Activated T-helper 2 cell treated with anti-CD3 and anti-CD28 coated beads, Interferon-gamma antibody, Interleukin-2, Interleukin-4, amounts not matched to agents 10 μg/mL and 5 μg/mL and 100 μg/mL, durations not matched to agents 14 hours and 24 hours and 36 hours (primary cell): Measurements from ENCODE around the gene UGDH. TPM values are rescaled to one million over a fixed set of nuclear protein-coding genes. Genes with fewer than 3 reads are reported as not detected.
"Not testable (repeated sequence)": the region's sequence is repeated elsewhere in the genome, so short reads cannot be mapped to it uniquely, and the experiment has no call there.

ENCODE experiments used
- DNase-seq: peaks from one replicate; pipeline ENCODE4 v3.0.0; 2021; ENCODE audit warnings: low spot score
- H3K27ac Mint-ChIP-seq: one replicate; pipeline ENCODE4 v1.8.0; 2021; ENCODE audit warnings: mixed read lengths
- H3K27me3 Mint-ChIP-seq: one replicate; pipeline ENCODE4 v1.8.0; 2021; ENCODE audit warnings: low read depth, mixed read lengths
- H3K36me3 Mint-ChIP-seq: one replicate; pipeline ENCODE4 v1.8.0; 2021; ENCODE audit warnings: low read depth, mixed read lengths
- H3K4me1 Mint-ChIP-seq: one replicate; pipeline ENCODE4 v1.8.0; 2021; ENCODE audit warnings: low read depth, mixed read lengths
- H3K4me3 Mint-ChIP-seq: one replicate; pipeline ENCODE4 v1.8.0; 2021; ENCODE audit warnings: low read depth, mild to moderate bottlenecking, moderate library complexity, mixed read lengths
- H3K9me3 Mint-ChIP-seq: one replicate; pipeline ENCODE4 v1.8.0; 2021; ENCODE audit warnings: mixed read lengths
- intact Hi-C: fragments of 100-400 bp; cut with micrococcal nuclease; formaldehyde crosslinking; loops from one replicate; pipeline ENCODE4 v1.15.1; 2023
- total RNA-seq: library from RNA; stranded (reverse); gene quantifications from 2 replicates; pipeline ENCODE4 v1.2.3, GENCODE V29; 2022

The UGDH gene
- total RNA-seq, 1 donor from 2014 or later, result 34.8 TPM

- Mint-ChIP-seq H3K4me3 (no peak overlapping the region), H3K9me3 (no peaks in the 10 kb centered on the region), H3K27me3 (no peaks in the 10 kb centered on the region), H3K4me1 (no peaks in the 10 kb centered on the region), H3K36me3 (peaks cover 15% of the 10 kb centered on the region), H3K27ac (no peak overlapping the region)
- no peak for DNase-seq
- intact Hi-C loops, result no loop called here
Observed at GRCh38 chr4:39476187-39476895, 50.9 kb downstream of the UGDH start.

DNA sequence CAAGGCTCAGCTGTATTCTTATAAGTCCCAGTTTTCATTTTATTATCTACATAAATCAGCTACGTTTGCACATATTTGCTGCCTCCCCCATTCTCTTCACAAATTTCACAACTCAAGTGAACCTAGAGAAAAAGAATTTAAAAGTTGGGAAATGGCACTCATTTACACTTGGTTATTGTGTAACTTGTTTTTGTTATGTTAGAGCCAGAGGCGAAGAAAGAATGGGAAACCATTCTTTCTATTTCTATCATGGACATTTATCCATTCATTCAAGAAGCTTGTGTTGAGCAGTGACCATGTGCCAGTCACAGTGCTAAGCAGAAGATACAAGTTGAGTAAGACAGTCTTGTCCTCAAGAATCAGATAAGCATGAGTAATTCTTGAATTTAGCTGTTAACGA is 54.8 kb downstream of the UGDH start:
- peaks cover 24% of the 10 kb centered on the region for H3K36me3 Mint-ChIP-seq
- H3K9me3 Mint-ChIP-seq, result no peaks in the 10 kb centered on the region
- intact Hi-C loops, result no loop called here

DNA sequence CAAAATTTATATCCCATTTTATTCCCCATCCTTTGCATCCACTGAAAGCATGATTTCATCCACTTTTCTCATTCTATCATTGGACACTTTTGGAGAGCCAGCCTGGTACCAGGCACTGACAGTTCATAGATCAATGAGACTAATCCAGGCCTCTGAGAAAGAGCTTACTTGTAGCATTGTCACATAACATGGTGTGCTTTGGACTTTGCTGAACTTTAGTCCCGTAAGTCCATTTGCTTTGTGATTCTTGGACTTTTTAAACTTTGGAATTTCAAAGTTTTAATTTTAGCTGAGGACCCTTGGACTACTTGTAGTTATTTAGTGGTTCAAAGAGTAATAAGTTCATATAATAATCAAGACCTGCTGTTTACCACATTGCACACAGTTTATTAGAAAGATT is 56.8 kb downstream of the UGDH start:
- peaks cover 18% of the 10 kb centered on the region for H3K36me3 Mint-ChIP-seq
- no peaks in the 10 kb centered on the region for H3K9me3 Mint-ChIP-seq
- H3K27me3 Mint-ChIP-seq, result no peaks in the 10 kb centered on the region
- no peak overlapping the region for H3K27ac Mint-ChIP-seq
- H3K4me1 Mint-ChIP-seq, result peaks cover 8% of the 10 kb centered on the region
- intact Hi-C loops, result no loop called here
- no peak for DNase-seq
- no peak overlapping the region for H3K4me3 Mint-ChIP-seq

More for the DNA sequence above, 54.8 kb downstream of the UGDH start:
- no peak for DNase-seq
- Mint-ChIP-seq H3K4me1 (peaks cover 8% of the 10 kb centered on the region), H3K27me3 (no peaks in the 10 kb centered on the region), H3K27ac (no peak overlapping the region), H3K4me3 (no peak overlapping the region)

DNA sequence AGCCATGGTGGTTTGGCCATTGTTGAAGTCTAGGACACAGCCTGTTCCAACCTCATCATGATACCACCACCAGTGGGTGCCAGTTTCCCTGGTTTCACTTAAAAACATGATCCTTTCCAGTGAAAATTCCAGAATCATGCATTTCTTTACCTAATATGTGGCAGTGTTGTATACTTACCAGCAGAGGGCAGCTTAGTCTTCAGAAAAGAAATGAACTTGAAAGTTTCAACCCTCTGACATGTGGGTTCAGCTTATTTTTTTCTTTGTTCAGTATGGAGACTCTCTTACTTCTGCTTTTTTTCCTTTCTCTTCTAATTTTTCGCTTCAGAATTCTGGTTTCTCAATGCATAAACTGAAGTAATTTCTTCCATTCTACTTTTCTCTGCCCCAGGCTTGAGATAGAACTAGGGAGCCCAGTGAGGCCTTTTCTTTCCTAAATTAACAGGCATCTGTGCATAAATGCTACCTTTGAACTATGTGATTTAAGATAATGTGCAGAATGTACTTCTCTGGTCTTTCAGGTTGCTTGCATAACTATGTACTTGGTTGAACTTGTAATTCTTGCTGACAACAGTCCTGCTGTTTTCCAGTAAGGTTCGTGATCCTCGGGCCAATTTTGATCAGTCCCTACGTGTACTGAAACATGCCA is 57.7 kb downstream of the UGDH start:
- Mint-ChIP-seq H3K36me3 (peaks cover 24% of the 10 kb centered on the region), H3K27ac (peak overlapping the region; percentile 60), H3K9me3 (no peaks in the 10 kb centered on the region), H3K4me3 (no peak overlapping the region), H3K27me3 (no peaks in the 10 kb centered on the region), H3K4me1 (peaks cover 13% of the 10 kb centered on the region)
- DNase-seq, result no peak
- intact Hi-C loops, result loop anchor here (1.0 kb wide), 3 partner anchors 169 to 507 kb away; partner anchors contain the start of gene SMIM14

DNA sequence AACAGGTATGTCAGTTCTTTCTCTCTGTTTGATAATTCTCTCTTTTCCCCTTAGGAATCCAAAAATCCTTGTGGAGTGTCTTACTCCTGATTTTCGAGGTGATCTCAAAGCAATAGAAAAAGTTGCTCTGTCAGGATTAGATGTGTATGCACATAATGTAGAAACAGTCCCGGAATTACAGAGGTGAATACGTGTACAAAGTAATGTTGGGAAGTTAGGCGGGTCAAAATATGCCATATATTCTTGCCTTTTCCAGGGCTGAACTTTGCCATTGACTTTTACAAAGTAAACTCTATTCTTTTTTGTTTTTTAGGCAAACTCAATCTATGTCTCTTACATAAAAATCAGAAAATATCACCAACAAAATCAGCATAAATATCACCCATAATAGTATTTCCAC is 59.8 kb downstream of the UGDH start:
- intact Hi-C loops, result no loop called here
- H3K36me3 Mint-ChIP-seq, result peaks cover 27% of the 10 kb centered on the region

GRCh38 chr4:39466747-39467146 is 60.5 kb downstream of the UGDH start:
- H3K27ac Mint-ChIP-seq, result no peak overlapping the region

More for the DNA sequence above, 59.8 kb downstream of the UGDH start:
- Mint-ChIP-seq H3K27me3 (no peaks in the 10 kb centered on the region), H3K4me3 (no peak overlapping the region), H3K4me1 (peaks cover 13% of the 10 kb centered on the region), H3K9me3 (no peaks in the 10 kb centered on the region), H3K27ac (no peak overlapping the region)
- no peak for DNase-seq

GRCh38 chr4:39464886-39465501 is 62.2 kb downstream of the UGDH start:
- H3K27me3 Mint-ChIP-seq, result no peaks in the 10 kb centered on the region
- no peak overlapping the region for H3K4me3 Mint-ChIP-seq
- H3K36me3 Mint-ChIP-seq, result peaks cover 23% of the 10 kb centered on the region
- H3K4me1 Mint-ChIP-seq, result peaks cover 17% of the 10 kb centered on the region
- no peak for DNase-seq
- peak overlapping the region; percentile 62 for H3K27ac Mint-ChIP-seq
- H3K9me3 Mint-ChIP-seq, result no peaks in the 10 kb centered on the region
- intact Hi-C loops, result no loop called here

More at GRCh38 chr4:39466747-39467146, 60.5 kb downstream of the UGDH start:
- no peaks in the 10 kb centered on the region for H3K27me3 Mint-ChIP-seq
- H3K36me3 Mint-ChIP-seq, result peaks cover 27% of the 10 kb centered on the region
- no peaks in the 10 kb centered on the region for H3K9me3 Mint-ChIP-seq
- intact Hi-C loops, result no loop called here
- H3K4me1 Mint-ChIP-seq, result peaks cover 13% of the 10 kb centered on the region
- no peak for DNase-seq
- H3K4me3 Mint-ChIP-seq, result no peak overlapping the region

GRCh38 chr4:39458505-39459300 is 68.5 kb downstream of the UGDH start, which contains the start of the genes LIAS and RPL9:
LIAS (plus strand) TSS chr4:39459056; CDS start chr4:39459118, 62 bp downstream.
RPL9 (minus strand) TSS chr4:39458922; CDS start chr4:39458439, 483 bp downstream.
- peaks cover 23% of the 10 kb centered on the region for H3K4me1 Mint-ChIP-seq
- H3K4me3 Mint-ChIP-seq, result peak within 1 kb of the TSS; percentile 95
- no peaks in the 10 kb centered on the region for H3K9me3 Mint-ChIP-seq
- H3K27me3 Mint-ChIP-seq, result no peaks in the 10 kb centered on the region
- intact Hi-C loops, result loop anchor here (1.0 to 5.0 kb wide), 6 partner anchors 69 to 744 kb away; partner anchors contain the start of genes PDS5A, UGDH and WDR19
- peak within 1 kb of the TSS; percentile 98 for H3K27ac Mint-ChIP-seq
- peaks cover 61% of the 10 kb centered on the region for H3K36me3 Mint-ChIP-seq
- DNase-seq, result peak; percentile 93

DNA sequence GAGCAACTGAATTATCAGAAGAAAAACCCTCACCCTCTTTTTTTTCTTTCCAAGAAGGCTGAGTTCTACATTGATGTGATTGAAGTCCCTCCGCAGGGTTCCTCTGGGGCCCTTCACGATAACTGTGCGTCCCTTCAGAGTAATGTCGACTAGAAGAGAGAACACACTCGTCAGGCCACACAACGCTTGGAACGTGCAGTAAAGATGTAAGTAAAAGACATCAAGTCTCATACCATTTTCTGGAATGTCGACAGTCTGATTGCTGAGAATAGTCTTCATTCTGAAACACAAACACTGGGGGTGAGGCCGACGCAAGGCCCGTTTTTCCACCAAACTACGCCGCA is 69.1 kb downstream of the UGDH start:
- not testable (repeated sequence) for H3K9me3 Mint-ChIP-seq, DNase-seq, H3K27me3 Mint-ChIP-seq
- H3K4me3 Mint-ChIP-seq, result peak overlapping the region; percentile 95
- H3K36me3 Mint-ChIP-seq, result peaks cover 63% of the 10 kb centered on the region
- H3K27ac Mint-ChIP-seq, result peak overlapping the region; percentile 98
- H3K4me1 Mint-ChIP-seq, result peaks cover 26% of the 10 kb centered on the region
- intact Hi-C loops, result loop anchor here (1.0 to 5.0 kb wide), 6 partner anchors 69 to 744 kb away; partner anchors contain the start of genes PDS5A, UGDH and WDR19

DNA sequence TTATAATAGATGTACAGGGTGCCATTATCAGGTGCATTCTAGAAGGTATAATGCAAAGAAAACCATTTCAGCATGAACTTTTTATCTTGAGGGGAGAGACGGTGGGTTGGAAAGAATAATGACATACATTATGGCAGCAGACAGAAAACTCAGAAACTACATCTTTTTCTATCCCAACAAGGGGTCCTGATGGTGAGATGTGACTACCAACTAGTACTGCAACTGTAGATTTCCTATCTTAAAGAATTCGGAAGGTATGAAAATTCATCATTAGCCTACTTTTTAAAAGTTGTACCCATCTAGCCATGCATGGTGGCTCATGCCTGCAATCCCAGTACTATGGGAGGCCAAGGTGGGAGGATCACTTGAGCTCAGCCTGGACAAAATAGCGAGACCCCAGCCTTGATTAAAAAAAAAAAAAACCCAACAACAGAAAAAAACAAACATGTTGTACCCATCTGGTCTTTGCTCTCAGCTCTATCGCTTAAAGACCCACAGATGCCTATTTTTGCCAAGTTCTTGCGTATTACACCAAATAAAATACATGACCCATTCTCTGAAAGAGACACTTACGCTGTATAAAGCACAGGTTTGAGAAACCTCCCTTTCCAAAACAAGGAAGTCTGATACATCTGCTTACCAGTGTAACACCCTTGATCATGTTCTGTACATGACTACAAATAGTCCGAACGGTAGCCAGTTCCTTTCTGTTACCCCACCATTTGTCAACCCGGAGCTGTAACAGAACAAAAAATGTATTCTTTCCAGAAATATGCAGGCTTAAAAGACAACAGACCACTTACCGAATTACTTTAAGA is 70.1 kb downstream of the UGDH start:
- H3K27ac Mint-ChIP-seq, result peak overlapping the region; percentile 98
- intact Hi-C loops, result loop anchor here (5.0 kb wide), 2 partner anchors 70 to 745 kb away; partner anchors contain the start of gene UGDH
- H3K4me3 Mint-ChIP-seq, result peak overlapping the region; percentile 95
- no peaks in the 10 kb centered on the region for H3K9me3 Mint-ChIP-seq
- DNase-seq, result no peak
- no peaks in the 10 kb centered on the region for H3K27me3 Mint-ChIP-seq
- peaks cover 73% of the 10 kb centered on the region for H3K36me3 Mint-ChIP-seq
- H3K4me1 Mint-ChIP-seq, result peaks cover 26% of the 10 kb centered on the region

- Mint-ChIP-seq H3K9me3 (no peaks in the 10 kb centered on the region), H3K4me3 (peak overlapping the region; percentile 30), H3K27me3 (no peaks in the 10 kb centered on the region), H3K27ac (no peak overlapping the region), H3K4me1 (peaks cover 23% of the 10 kb centered on the region), H3K36me3 (peaks cover 85% of the 10 kb centered on the region)
- no peak for DNase-seq
- intact Hi-C loops, result loop anchor here (5.0 kb wide), 2 partner anchors 72 to 747 kb away; partner anchors contain the start of gene UGDH
Observed at GRCh38 chr4:39455486-39455885, 71.8 kb downstream of the UGDH start.
